GM19455 (cell line): ENCODE measurements around the gene WDR70.
"Not testable (repeated sequence)": the region's sequence is repeated elsewhere in the genome, so short reads cannot be mapped to it uniquely, and the experiment has no call there.

ENCODE experiments used
- ATAC-seq: cut with Tn5 transposase; IDR thresholded peaks from one replicate; pipeline ENCODE4 v1.9.1; 2021; ENCODE audit not compliant: unreplicated experiment

WDR70 gene

DNA sequence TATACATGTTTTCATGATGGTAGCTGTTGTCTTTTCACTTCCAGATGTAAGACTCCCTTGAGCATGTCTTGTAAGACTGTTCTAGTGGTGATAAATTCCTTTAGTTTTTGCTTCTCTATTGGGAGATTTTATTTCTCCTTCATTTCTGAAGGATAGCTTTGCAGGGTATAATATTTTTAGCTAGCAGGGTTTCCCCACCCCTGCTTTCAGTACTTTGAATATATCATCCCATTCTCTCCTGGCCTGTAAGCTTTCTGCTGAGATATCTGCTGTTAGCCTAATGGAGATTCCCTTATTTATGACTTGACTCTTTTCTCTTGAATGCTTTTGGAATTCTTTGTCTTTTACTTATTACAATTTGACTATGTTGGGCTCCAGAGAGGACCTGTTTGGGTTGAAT lies 249.8 kb downstream of the WDR70 start:
- ATAC-seq: no peak

GRCh38 chr5:37631939-37632338 lies 252.8 kb downstream of the WDR70 start:
- no peak for ATAC-seq

DNA sequence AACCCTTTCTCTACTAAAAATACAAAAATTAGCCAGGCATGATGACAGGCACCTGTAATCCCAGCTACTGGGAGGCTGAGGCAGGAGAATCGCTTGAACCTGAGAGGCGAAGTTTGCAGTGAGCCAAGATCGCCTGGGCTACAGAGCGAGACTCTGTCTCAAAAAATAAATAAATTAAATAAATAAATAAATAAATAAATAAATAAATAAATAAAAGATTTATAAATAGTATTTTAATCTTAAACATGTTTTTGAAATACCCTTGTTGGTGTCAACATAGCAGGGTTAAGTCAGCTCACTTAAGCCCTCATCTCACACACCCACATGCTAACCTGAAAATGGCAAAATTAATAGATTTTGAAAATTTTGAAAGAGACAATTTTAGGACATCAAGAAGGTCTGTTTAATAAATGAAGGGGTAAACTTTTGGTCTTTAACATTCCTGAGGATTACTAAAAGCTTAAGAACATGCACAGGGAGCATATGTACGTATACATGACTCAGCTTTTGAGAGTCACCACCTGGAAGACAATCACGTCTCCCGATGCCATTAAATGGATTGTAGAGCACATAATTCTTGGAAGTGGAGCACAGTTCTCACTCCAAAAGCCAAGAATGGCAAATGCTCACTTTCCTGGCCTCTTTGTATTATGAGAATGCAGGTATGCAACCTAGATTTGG lies 258.2 kb downstream of the WDR70 start:
- ATAC-seq: no peak

GRCh38 chr5:37638897-37639296 lies 259.8 kb downstream of the WDR70 start:
- ATAC-seq: no peak

- ATAC-seq: no peak
These were observed 261.0 kb downstream of the WDR70 start for GRCh38 chr5:37640088-37640487.

- no peak for ATAC-seq
These were observed 262.8 kb downstream of the WDR70 start for GRCh38 chr5:37641933-37642332.

- no peak for ATAC-seq
These were observed 266.6 kb downstream of the WDR70 start for GRCh38 chr5:37645707-37646106.

DNA sequence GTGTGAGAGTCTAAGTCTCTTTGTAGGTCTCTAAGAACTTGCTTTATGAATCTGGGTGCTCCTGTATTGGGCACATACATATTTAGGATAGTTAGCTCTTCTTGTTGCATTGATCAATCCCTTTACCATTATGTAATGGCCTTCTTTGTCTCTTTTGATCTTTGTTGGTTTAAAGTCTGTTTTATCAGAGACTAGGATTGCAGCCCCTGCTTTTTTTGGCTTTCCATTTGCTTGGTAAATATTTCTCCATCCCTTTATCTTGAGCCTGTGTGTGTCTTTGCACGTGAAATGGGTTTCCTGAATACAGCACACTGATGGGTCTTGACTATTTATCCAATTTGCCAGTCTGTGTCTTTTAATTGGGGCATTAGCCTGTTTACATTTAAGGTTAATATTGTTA lies 275.4 kb downstream of the WDR70 start:
- not testable (repeated sequence) for ATAC-seq

GRCh38 chr5:37657046-37657445 lies 277.9 kb downstream of the WDR70 start:
- no peak for ATAC-seq

GRCh38 chr5:37658440-37658839 lies 279.3 kb downstream of the WDR70 start:
- no peak for ATAC-seq

DNA sequence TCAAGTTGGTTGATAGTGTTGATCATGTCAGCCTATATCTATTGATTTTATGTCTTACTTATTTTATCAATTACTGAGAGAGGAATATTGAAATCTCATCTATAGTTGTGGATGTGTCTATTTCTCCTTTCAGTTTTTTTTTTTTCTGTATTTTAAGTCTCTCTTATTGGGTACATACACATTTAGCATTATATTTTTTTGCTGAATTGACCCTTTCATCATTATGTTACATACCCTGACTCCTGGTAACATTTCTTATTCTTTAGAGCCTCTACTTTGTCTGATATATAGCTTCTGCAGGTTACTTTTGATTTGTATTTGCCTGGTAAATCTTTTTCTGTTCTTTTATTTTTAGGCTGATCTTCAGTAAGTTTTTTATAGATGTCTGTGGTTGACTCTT lies 281.2 kb downstream of the WDR70 start:
- no peak for ATAC-seq

DNA sequence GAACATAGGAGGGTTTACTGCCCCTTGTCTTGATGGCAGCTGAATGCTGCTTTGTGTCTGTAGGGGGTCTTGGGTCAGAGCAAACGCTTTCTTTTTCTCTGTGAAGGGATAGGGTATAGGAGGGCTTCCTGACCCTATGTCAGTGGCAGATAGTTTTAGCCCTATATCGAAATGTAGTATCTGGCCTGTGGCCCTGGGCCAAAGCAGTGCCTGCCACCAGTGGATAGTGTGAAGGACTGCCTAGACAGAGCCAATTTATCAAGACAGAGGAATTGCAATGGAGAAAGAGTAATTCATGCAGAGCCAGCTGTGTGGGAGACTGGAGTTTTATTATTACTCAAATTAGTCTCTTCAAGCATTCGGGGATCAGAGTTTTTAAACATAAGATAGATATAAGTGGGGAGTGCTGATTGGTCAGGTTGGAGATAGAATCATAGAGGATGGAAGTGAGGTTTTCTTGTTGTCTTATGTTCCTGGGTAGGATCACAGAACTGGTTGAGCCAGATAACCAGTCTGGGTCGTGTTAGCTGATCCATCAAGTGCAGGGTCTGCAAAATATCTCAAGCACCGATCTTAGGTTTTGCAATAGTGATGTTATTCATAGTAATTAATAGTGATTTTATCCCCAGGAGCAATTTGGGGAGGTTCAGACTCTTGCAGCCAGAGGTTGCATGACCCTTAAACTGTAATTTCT lies 282.3 kb downstream of the WDR70 start:
- no peak for ATAC-seq

GRCh38 chr5:37661951-37662350 lies 282.8 kb downstream of the WDR70 start:
- no peak for ATAC-seq

GRCh38 chr5:37662362-37662761 lies 283.2 kb downstream of the WDR70 start:
- no peak for ATAC-seq

DNA sequence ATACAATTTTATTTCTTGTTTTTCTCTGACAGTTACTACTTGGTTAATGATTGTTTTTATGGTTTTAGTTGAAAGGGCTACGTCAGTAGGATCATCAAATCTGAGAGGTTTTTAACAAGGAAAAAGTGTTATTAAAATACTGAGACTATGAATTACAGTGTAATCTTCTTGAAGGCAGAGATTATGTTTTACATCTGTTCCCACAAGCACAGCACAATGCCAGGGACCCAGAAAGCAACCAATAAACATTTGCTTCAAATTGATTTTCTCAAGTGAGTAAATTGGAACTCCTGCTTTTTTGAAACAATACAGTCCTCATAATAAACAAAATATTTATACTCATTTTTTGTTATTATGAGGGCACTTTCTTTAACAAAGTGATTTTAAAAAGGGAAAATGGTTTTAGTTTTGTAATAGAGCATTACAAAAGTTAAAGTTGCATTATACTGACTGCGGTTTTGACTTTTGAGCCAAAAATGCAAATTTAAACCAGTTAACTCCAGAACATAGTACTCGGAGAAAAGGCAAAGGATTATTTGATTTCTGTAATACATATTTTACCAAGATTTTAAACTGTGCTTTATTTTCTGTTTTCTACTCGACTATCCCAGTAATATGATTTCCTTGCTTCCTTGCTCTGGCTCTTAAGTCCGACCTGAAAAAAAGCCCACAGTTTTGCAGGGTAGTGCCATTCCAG lies 283.8 kb downstream of the WDR70 start:
- no peak for ATAC-seq

GRCh38 chr5:37663538-37663937 lies 284.4 kb downstream of the WDR70 start:
- ATAC-seq: no peak

GRCh38 chr5:37664551-37664950 lies 285.4 kb downstream of the WDR70 start:
- no peak for ATAC-seq

DNA sequence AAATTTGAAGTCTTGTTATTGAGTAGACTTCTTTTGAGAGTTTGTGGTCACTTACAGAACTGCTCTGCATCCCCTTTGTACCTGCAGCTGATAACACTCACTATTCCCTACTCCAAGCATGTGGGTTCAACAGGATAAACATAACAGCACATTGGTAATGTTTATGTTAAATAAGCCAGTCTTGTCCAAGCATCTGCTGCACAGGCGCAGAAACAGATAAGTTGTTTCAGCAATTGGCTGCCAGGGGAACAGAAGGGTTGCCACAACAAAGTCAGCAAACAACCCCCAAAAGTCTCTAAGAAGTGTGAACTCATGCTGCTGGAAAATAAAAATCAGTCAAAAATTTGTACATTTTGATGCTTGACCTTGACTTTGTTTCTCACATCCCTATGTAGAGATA lies 286.2 kb downstream of the WDR70 start:
- ATAC-seq: no peak

DNA sequence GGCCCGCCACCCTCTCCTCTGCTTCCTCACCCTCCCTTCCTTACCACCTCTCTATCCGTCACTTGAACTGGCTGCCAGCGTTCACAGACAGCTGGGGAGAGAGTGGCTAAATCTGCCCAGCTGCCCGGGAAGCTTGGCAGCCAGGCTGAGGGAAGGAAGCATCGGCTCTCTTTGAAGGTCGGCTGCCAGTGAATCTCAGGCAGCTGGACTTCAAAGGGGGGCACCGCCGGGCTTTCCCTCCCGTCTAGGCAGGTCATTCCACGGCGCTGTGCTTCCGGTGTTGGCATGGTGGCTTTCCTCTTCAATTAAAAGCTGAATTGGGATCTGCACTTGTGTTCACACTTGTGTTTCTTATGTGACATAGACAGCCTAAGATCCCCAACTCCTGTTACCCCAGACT lies 286.8 kb downstream of the WDR70 start:
- no peak for ATAC-seq

- no peak for ATAC-seq
These were observed 288.3 kb downstream of the WDR70 start for GRCh38 chr5:37667430-37667829.

- no peak for ATAC-seq
These were observed 288.7 kb downstream of the WDR70 start for GRCh38 chr5:37667846-37668245.

DNA sequence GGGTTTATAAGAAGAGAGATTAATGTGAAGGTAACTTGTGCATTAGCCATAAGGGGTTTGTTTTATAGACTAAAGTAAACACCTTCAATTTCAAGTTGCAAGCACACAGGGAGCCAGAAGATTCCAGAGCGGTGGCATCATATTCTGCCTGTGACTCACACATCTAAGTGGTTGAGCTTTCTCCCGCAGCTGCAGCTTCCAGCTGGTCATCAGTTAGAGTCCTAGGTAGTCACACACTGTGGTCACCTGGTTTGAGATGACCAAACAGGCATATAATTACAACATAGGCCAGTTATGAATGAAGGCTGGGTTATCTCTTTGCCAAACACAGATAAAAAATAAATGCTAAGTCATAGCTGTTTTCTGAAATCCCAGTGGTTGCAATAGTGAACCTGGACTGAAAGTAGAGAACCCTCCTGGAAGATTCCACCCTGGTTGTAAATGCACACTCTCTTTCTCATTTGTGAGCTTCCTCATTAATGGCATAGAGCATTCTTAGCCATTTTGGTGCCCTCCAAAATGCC lies 289.5 kb downstream of the WDR70 start:
- no peak for ATAC-seq
